ENCODE measurements around the gene RIN3. TPM values are rescaled to one million over a fixed set of nuclear protein-coding genes. Genes with fewer than 3 reads are reported as not detected.

RIN3 gene
- total RNA-seq, 2 donors from 2014 or later, result 6.6 to 11.8 TPM

DNA sequence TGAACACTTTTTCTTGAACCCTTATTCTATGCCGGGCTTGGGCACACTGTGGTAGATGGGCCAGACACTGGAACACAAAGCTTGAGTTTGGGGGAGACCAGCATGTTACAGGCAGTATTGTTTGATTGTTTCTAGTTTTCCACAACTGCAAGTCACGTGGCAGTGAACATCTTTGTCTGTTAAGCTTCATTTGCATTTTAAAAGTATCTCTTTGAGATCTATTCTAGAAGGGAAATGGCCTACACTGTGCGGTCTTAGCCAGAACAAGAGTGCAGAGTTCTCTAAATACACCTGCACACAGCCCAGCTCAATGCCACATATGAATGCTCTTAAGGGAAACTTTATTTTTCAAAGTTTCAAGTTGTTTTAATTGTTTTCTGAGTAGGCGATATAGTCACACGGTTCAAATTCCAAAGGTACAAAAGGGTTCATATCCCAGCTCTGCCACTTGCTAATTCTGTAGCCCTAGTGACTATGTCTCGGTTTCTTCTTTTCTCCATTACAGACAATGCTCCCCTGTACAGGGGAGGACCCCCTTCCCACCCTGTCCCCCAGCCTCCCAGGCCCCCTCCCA lies 24.9 kb downstream of the RIN3 start:
- no peak for DNase-seq (ENCODE audit: low spot score)
- no peak overlapping the region for H3K4me3 ChIP-seq
- TF ChIP-seq, protein P1, sequence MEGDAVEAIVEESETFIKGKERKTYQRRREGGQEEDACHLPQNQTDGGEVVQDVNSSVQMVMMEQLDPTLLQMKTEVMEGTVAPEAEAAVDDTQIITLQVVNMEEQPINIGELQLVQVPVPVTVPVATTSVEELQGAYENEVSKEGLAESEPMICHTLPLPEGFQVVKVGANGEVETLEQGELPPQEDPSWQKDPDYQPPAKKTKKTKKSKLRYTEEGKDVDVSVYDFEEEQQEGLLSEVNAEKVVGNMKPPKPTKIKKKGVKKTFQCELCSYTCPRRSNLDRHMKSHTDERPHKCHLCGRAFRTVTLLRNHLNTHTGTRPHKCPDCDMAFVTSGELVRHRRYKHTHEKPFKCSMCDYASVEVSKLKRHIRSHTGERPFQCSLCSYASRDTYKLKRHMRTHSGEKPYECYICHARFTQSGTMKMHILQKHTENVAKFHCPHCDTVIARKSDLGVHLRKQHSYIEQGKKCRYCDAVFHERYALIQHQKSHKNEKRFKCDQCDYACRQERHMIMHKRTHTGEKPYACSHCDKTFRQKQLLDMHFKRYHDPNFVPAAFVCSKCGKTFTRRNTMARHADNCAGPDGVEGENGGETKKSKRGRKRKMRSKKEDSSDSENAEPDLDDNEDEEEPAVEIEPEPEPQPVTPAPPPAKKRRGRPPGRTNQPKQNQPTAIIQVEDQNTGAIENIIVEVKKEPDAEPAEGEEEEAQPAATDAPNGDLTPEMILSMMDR (IDR thresholded peaks at IDR 0.05), result no peak
- peak overlapping the region in 1 of 2 donors; percentile 85 for H3K27ac ChIP-seq
- H3K36me3 ChIP-seq, result no peaks in the 10 kb centered on the region
- H3K4me1 ChIP-seq, result peaks cover 0 to 39% of the 10 kb centered on the region in 2 donors
- no peaks in the 10 kb centered on the region for H3K9me3 ChIP-seq
- no peaks in the 10 kb centered on the region for H3K27me3 ChIP-seq

DNA sequence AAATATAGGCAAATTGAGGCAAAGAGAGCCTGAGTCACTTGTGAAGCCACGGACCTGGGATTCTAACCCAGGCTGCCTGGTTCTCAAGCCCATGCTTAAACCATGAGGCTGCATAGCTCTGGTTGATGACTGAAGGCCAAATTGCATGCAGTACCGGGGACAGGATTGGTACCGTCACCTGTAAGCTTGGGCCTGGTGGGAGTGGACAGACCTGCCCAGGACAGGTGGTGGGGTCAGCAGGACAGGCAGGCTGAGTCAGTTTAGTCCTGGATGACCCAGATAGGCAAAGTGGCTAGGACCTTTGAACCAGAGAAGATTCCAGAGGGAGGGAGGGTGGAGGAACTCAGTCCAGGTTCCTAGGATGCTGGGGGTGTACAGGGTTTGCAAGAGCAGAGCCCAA lies 25.8 kb downstream of the RIN3 start:
- no peak overlapping the region for H3K4me3 ChIP-seq
- no peaks in the 10 kb centered on the region for H3K9me3 ChIP-seq
- TF ChIP-seq, protein P1 (IDR thresholded peaks at IDR 0.05), result no peak
- H3K36me3 ChIP-seq, result no peaks in the 10 kb centered on the region
- DNase-seq (ENCODE audit: low spot score), result no peak
- H3K27me3 ChIP-seq, result no peaks in the 10 kb centered on the region
- peaks cover 0 to 43% of the 10 kb centered on the region in 2 donors for H3K4me1 ChIP-seq
- peak overlapping the region; percentile 76 to 85 for H3K27ac ChIP-seq

GRCh38 chr14:92539875-92540274 lies 26.3 kb downstream of the RIN3 start:
- no peaks in the 10 kb centered on the region for H3K27me3 ChIP-seq
- H3K9me3 ChIP-seq, result no peaks in the 10 kb centered on the region
- peaks cover 0 to 43% of the 10 kb centered on the region in 2 donors for H3K4me1 ChIP-seq
- no peak for DNase-seq (ENCODE audit: low spot score)
- no peak overlapping the region for H3K4me3 ChIP-seq
- H3K27ac ChIP-seq, result peak overlapping the region; percentile 76 to 85
- no peaks in the 10 kb centered on the region for H3K36me3 ChIP-seq
- TF ChIP-seq, protein P1 (IDR thresholded peaks at IDR 0.05), result no peak

- peak overlapping the region; percentile 76 to 85 for H3K27ac ChIP-seq
- peak; percentile 96 for DNase-seq (ENCODE audit: low spot score)
- H3K36me3 ChIP-seq, result no peaks in the 10 kb centered on the region
- no peaks in the 10 kb centered on the region for H3K9me3 ChIP-seq
- H3K4me1 ChIP-seq, result peaks cover 0 to 43% of the 10 kb centered on the region in 2 donors
- H3K4me3 ChIP-seq, result no peak overlapping the region
- H3K27me3 ChIP-seq, result no peaks in the 10 kb centered on the region
- TF ChIP-seq, protein P1 (IDR thresholded peaks at IDR 0.05), result no peak
Measured at GRCh38 chr14:92540472-92541048, 27.0 kb downstream of the RIN3 start.

- no peak for DNase-seq (ENCODE audit: low spot score)
- Histone ChIP-seq H3K9me3 (no peaks in the 10 kb centered on the region), H3K4me1 (peaks cover 0 to 35% of the 10 kb centered on the region in 2 donors), H3K4me3 (no peak overlapping the region), H3K27me3 (no peaks in the 10 kb centered on the region), H3K27ac (no peak overlapping the region), H3K36me3 (no peaks in the 10 kb centered on the region)
- TF ChIP-seq, protein P1 (IDR thresholded peaks at IDR 0.05), result no peak
Measured at GRCh38 chr14:92542766-92543554, 29.4 kb downstream of the RIN3 start.
